ENCODE results near the gene DHH. TPM values are rescaled to one million over a fixed set of nuclear protein-coding genes. Genes with fewer than 3 reads are reported as not detected.

DHH gene
- total and polyA plus RNA-seq, 9 of the 15 experiments (the other 6 are each of a cell fraction or from before 2014, with no cell fraction given): 0.07 to 2.6 (median 0.54) TPM

- TF ChIP-seq ZBTB2 (IDR thresholded peaks at IDR 0.05) (peak; percentile 98), HNRNPUL1 (IDR thresholded peaks at IDR 0.05; ENCODE audit: low read length) (peak; percentile 31; the same call in 1 of the 2 replicates), PREB (CRISPR knock-in tag; IDR thresholded peaks at IDR 0.05) (peak; percentile 99), ATF2 (CRISPR knock-in tag; IDR thresholded peaks at IDR 0.05) (no peak), ZNF316 (IDR thresholded peaks at IDR 0.05) (peak; percentile 77), ZNF644 (tag; IDR thresholded peaks at IDR 0.05; ENCODE audit: low read depth) (peak; percentile 13; the same call in 1 of the 2 replicates), ADNP (tag; IDR thresholded peaks at IDR 0.05) (no peak), C11orf30 (IDR thresholded peaks at IDR 0.05; ENCODE audit: low read depth) (peak; percentile 87), ZNF77 (CRISPR knock-in tag; IDR thresholded peaks at IDR 0.05) (no peak), STAT6 (CRISPR knock-in tag; IDR thresholded peaks at IDR 0.05) (no peak; the same call in 1 of the 2 replicates), ASH1L (IDR thresholded peaks at IDR 0.05; ENCODE audit: borderline replicate concordance, low read depth, partially characterized antibody) (no peak), SP1 (CRISPR knock-in tag; IDR thresholded peaks at IDR 0.05) (peak; percentile 88), JUN (IDR thresholded peaks at IDR 0.05; ENCODE audit: borderline replicate concordance, low read depth, low read length) (peak; percentile 66; the same call in 1 of the 2 replicates), JUN (CRISPR knock-in tag; IDR thresholded peaks at IDR 0.05; ENCODE audit: borderline replicate concordance) (no peak; the same call in 1 of the 2 replicates), SLC30A9 (CRISPR knock-in tag; IDR thresholded peaks at IDR 0.05) (no peak), PHTF2 (CRISPR knock-in tag; IDR thresholded peaks at IDR 0.05) (no peak), RBM39 (optimal IDR thresholded peaks at IDR 0.05; ENCODE audit: low read depth, low read length) (peak; percentile 71), FOXK1 (CRISPR knock-in tag; IDR thresholded peaks at IDR 0.05; ENCODE audit: borderline replicate concordance) (peak; percentile 92), CEBPG (CRISPR knock-in tag; IDR thresholded peaks at IDR 0.05) (peak; percentile 46; the same call in 1 of the 2 replicates), CEBPG (tag; conservative IDR thresholded peaks at IDR 0.05 in 1 of 2, IDR thresholded peaks at IDR 0.05 in 1 of 2) (no peak), ZNF696 (CRISPR knock-in tag; conservative IDR thresholded peaks at IDR 0.05) (no peak), ZNF699 (CRISPR knock-in tag; IDR thresholded peaks at IDR 0.05; ENCODE audit: insufficient replicate concordance) (no peak)
These were observed 35.8 kb upstream of the DHH start (continued) for GRCh38 chr12:49130151-49131050.
